SU-DHL-6 (cell line): Measurements from ENCODE around the gene EFCAB13.

Source experiments
- EZH2phosphoT487 ChIP-seq: fragments of 200-600 bp; sonication (generic), shearing (Covaris generic); conservative IDR thresholded peaks from 2 replicates; pipeline ENCODE4 v1.6.1; 2018; ENCODE audit warnings: mild to moderate bottlenecking, antibody characterized with exemption, low read length, moderate library complexity, mixed read lengths
- TF ChIP-seq, protein P1 (sequence below): fragments of 200-600 bp; sonication (generic); IDR thresholded peaks from one replicate; pipeline ENCODE4 v1.5.1; 2017; ENCODE audit warnings: antibody characterized with exemption, mild to moderate bottlenecking, low read length, moderate library complexity; ENCODE audit not compliant: insufficient read depth, poor library complexity, severe bottlenecking

DNA sequence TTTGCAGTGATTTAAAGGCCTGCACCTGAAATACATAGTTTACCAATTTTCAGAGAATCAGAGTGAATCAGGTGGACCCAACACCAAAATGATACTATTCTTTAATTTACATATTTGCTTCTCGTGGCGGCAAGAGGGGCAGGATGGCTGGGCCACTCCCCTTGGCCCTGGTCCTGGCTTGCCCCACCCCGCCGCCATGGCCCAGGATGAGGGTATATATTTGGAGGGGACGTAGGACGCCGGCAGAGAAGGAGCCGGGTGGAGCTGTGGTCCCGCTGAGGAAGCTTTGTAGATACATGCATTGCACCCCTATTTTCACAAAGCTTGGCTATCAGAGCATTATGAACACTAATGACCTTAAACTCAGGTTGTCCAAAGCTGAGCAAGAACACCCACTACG, 43.5 kb downstream of the EFCAB13 start:
- TF ChIP-seq, protein P1, sequence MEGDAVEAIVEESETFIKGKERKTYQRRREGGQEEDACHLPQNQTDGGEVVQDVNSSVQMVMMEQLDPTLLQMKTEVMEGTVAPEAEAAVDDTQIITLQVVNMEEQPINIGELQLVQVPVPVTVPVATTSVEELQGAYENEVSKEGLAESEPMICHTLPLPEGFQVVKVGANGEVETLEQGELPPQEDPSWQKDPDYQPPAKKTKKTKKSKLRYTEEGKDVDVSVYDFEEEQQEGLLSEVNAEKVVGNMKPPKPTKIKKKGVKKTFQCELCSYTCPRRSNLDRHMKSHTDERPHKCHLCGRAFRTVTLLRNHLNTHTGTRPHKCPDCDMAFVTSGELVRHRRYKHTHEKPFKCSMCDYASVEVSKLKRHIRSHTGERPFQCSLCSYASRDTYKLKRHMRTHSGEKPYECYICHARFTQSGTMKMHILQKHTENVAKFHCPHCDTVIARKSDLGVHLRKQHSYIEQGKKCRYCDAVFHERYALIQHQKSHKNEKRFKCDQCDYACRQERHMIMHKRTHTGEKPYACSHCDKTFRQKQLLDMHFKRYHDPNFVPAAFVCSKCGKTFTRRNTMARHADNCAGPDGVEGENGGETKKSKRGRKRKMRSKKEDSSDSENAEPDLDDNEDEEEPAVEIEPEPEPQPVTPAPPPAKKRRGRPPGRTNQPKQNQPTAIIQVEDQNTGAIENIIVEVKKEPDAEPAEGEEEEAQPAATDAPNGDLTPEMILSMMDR, result no peak
- no peak for TF ChIP-seq EZH2phosphoT487
